Loucy (cell line): ENCODE results near the gene MICU1.

Experiments used
- EZH2phosphoT487 ChIP-seq: fragments of 200-600 bp; IDR thresholded peaks from 2 replicates; pipeline ENCODE4 v1.6.1; 2018; ENCODE audit warnings: antibody characterized with exemption, mild to moderate bottlenecking, moderate library complexity, borderline replicate concordance
- TF ChIP-seq, protein P1 (sequence below): fragments of 200-600 bp; sonication (generic); conservative IDR thresholded peaks from 2 replicates; pipeline ENCODE4 v1.5.1; 2014; ENCODE audit warnings: mild to moderate bottlenecking, antibody characterized with exemption, low read length

GRCh38 chr10:72348282-72348681 is 277.6 kb downstream of the MICU1 start:
- TF ChIP-seq, protein P1, sequence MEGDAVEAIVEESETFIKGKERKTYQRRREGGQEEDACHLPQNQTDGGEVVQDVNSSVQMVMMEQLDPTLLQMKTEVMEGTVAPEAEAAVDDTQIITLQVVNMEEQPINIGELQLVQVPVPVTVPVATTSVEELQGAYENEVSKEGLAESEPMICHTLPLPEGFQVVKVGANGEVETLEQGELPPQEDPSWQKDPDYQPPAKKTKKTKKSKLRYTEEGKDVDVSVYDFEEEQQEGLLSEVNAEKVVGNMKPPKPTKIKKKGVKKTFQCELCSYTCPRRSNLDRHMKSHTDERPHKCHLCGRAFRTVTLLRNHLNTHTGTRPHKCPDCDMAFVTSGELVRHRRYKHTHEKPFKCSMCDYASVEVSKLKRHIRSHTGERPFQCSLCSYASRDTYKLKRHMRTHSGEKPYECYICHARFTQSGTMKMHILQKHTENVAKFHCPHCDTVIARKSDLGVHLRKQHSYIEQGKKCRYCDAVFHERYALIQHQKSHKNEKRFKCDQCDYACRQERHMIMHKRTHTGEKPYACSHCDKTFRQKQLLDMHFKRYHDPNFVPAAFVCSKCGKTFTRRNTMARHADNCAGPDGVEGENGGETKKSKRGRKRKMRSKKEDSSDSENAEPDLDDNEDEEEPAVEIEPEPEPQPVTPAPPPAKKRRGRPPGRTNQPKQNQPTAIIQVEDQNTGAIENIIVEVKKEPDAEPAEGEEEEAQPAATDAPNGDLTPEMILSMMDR = no peak
- TF ChIP-seq EZH2phosphoT487 = no peak
